Gastrocnemius medialis (tissue), 4 donors: Measurements from ENCODE around the gene FTHL17. TPM values are rescaled to one million over a fixed set of nuclear protein-coding genes. Genes with fewer than 3 reads are reported as not detected.

Source experiments
- ATAC-seq, 2 donors: fragments of 150-250 bp; one replicate each; pipeline ENCODE4 v1.9.1; 2016
- DNase-seq, 2 donors: peaks; one replicate each; pipeline ENCODE4 v3.0.0-alpha.2; 2019
- H3K27ac ChIP-seq, 4 donors: fragments of 200-600 bp; sonication (generic); 1 replicate in 1 of 4; 2 replicates in 3 of 4; pipeline ENCODE4 v1.5.1; 2016 to 2018; ENCODE audit warnings: mild to moderate bottlenecking in 2 of 4, moderate library complexity in 1 of 4
- H3K27me3 ChIP-seq, 3 donors: fragments of 200-600 bp; sonication (generic) in 2 of 3; 1 replicate in 1 of 3; 2 replicates in 2 of 3; pipeline versions ENCODE4 v1.5.1 to v1.6.0; 2016 to 2019; ENCODE audit warnings: mild to moderate bottlenecking in 1 of 3, moderate library complexity in 1 of 3
- H3K36me3 ChIP-seq, 2 donors: fragments of 200-600 bp; sonication (generic) in 1 of 2; one replicate each; pipeline ENCODE4 v1.5.1; 2017 to 2018
- H3K4me1 ChIP-seq, 2 donors: fragments of 200-600 bp; sonication (generic) in 1 of 2; one replicate each; pipeline ENCODE4 v1.5.1; 2016 to 2017; ENCODE audit warnings: mild to moderate bottlenecking in 2 of 2
- H3K4me3 ChIP-seq, 4 donors: fragments of 200-600 bp; sonication (generic) in 3 of 4; 1 replicate in 1 of 4; 2 replicates in 3 of 4; pipeline ENCODE4 v1.5.1; 2016 to 2019; ENCODE audit warnings: mild to moderate bottlenecking in 2 of 4
- H3K9me3 ChIP-seq, 3 donors: fragments of 200-600 bp; sonication (generic) in 2 of 3; 1 replicate in 1 of 3; 2 replicates in 2 of 3; pipeline ENCODE4 v1.5.1; 2016 to 2019
- POLR2A ChIP-seq, 2 donors: fragments of 450-650 bp; IDR thresholded peaks; one replicate each; pipeline ENCODE4 v1.6.1; 2017; ENCODE audit warnings: antibody characterized with exemption in 2 of 2, mild to moderate bottlenecking in 2 of 2, moderate library complexity in 2 of 2
- in situ Hi-C, 4 donors: fragments of 200-750 bp; cut with MboI; loops; one replicate each; pipeline versions ENCODE4 v1.15.0 to v1.8.0; 2017; ENCODE audit warnings: low sequenced_read_pairs in 4 of 4
- intact Hi-C: fragments of 100-400 bp; cut with DNase I; formaldehyde crosslinking; loops from one replicate; pipeline ENCODE4 v1.15.1; 2023; ENCODE audit warnings: low total_unique reads
- total RNA-seq, 4 donors: library from RNA; depleted of rRNA; stranded (reverse); fragments of >200 nt; gene quantifications; one replicate each; pipeline versions ENCODE4 v1.1.0 to v1.2.3, GENCODE V29; 2016
- TF ChIP-seq, protein P1 (sequence below), 5 experiments: fragments of 450-650 bp in 3 of 5; fragments of 200-600 bp in 2 of 5; sonication (generic) in 2 of 5; IDR thresholded peaks in 4 of 5; conservative IDR thresholded peaks in 1 of 5; 1 replicate in 4 of 5; 2 replicates in 1 of 5; pipeline ENCODE4 v1.5.1; 2016 to 2019; ENCODE audit warnings: antibody characterized with exemption in 5 of 5, mild to moderate bottlenecking in 3 of 5, moderate library complexity in 3 of 5

FTHL17 gene
- total RNA-seq, 4 donors from 2014 or later, result not detected

DNA sequence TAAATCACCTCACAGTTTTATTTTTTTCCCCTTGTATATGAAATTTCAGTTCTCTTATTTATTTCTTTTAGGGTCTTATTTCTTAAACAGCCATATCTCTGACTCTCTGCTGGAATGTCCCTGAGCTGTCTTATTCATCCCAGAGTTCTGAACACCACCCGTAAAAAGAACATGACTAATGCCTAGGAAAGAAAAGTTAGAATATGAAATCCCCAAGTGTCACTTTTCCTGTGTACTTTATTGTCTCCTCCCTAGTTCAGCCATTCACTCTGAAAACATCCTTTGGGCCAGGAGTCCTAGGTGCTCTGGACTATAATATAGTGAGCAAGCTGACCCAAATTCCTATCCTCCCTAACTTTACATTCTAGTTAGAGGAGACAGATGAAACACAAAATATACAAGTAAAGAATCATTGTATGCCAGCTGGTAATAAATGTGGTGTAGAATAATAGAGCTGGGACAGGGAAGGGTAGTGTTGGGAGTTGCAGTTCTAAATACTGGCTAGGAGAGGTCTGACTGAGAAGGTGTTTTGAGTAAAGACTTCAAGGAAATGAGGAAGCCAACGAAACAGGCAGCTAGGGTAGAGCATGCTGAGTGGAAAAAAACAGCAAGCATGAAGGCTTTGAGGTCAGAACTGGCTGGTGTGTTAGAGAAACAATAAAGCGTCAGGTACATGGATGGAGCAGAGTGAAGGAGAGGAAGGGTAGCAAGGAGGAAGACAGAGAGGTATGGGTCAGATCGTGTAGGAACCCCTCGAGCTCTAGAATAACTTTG is 40.6 kb upstream of the FTHL17 start:
- Histone ChIP-seq H3K4me3 (no peak overlapping the region), H3K36me3 (no peaks in the 10 kb centered on the region), H3K9me3 (no peaks in the 10 kb centered on the region), H3K27ac (no peak overlapping the region), H3K27me3 (no peaks in the 10 kb centered on the region), H3K4me1 (no peaks in the 10 kb centered on the region)
- intact Hi-C loops, result no loop called here
- no peak for TF ChIP-seq POLR2A (IDR thresholded peaks at IDR 0.05)
- TF ChIP-seq, protein P1, sequence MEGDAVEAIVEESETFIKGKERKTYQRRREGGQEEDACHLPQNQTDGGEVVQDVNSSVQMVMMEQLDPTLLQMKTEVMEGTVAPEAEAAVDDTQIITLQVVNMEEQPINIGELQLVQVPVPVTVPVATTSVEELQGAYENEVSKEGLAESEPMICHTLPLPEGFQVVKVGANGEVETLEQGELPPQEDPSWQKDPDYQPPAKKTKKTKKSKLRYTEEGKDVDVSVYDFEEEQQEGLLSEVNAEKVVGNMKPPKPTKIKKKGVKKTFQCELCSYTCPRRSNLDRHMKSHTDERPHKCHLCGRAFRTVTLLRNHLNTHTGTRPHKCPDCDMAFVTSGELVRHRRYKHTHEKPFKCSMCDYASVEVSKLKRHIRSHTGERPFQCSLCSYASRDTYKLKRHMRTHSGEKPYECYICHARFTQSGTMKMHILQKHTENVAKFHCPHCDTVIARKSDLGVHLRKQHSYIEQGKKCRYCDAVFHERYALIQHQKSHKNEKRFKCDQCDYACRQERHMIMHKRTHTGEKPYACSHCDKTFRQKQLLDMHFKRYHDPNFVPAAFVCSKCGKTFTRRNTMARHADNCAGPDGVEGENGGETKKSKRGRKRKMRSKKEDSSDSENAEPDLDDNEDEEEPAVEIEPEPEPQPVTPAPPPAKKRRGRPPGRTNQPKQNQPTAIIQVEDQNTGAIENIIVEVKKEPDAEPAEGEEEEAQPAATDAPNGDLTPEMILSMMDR (IDR thresholded peaks at IDR 0.05 in 4 of 5, conservative IDR thresholded peaks at IDR 0.05 in 1 of 5), result no peak
- ATAC-seq (no peak), DNase-seq (no peak)
- in situ Hi-C loops, result no loop called here

DNA sequence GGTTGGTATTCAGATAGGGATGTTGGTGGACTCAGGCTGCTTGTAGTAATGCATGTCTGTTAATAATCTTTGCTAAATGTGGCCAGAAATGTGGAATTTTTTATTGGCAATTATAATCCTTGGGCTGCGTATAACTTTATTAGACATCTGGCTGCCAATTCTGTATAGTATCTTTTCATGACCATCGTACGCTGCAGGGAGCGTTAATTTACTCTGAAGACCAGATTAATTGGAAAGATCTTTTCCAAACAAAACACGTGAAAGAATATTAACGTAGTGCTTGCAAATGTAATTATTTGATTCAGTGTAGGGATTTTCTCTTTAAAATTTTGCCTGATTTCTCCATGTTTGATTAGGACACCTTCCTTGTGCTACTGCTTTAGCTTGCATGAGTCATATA is 38.8 kb upstream of the FTHL17 start:
- H3K4me1 ChIP-seq, result no peaks in the 10 kb centered on the region
- H3K27ac ChIP-seq, result no peak overlapping the region
- H3K36me3 ChIP-seq, result no peaks in the 10 kb centered on the region
- DNase-seq, result no peak
- H3K4me3 ChIP-seq, result no peak overlapping the region
- ATAC-seq, result no peak
- H3K27me3 ChIP-seq, result no peaks in the 10 kb centered on the region
- intact Hi-C loops, result no loop called here
- H3K9me3 ChIP-seq, result no peaks in the 10 kb centered on the region
- TF ChIP-seq POLR2A (IDR thresholded peaks at IDR 0.05), result no peak
- TF ChIP-seq, protein P1 (IDR thresholded peaks at IDR 0.05 in 4 of 5, conservative IDR thresholded peaks at IDR 0.05 in 1 of 5), result no peak
- in situ Hi-C loops, result no loop called here

DNA sequence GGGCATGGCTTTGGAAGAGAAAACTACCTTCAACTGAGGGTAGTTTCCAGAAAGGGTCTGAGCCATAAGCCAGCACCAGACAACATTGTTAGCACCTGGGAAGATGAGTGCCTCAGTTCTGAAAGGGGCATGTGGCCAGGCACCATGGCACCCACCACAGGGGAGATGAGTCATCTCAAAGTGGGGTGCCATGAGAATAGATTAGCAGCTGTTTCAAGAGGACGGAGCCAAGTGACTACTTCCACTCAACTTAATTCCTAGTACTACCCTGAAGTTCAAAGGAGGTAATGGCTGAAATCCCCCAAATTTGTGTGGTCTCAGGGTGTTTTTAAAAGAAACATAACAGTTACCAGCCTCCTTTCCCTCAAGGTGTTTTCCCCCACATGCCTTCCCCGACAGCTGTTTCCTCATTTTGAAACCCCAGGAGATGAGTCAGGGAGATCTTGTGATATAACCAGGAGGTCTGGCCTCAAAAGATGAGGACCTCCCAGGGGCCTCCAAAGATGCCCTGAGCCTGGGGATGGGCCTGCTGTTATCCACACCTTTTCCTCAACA is 27.8 kb upstream of the FTHL17 start:
- no peaks in the 10 kb centered on the region for H3K4me1 ChIP-seq
- no peaks in the 10 kb centered on the region for H3K36me3 ChIP-seq
- H3K27ac ChIP-seq, result no peak overlapping the region
- intact Hi-C loops (no loop called here), in situ Hi-C loops (no loop called here)
- H3K27me3 ChIP-seq, result no peaks in the 10 kb centered on the region
- no peaks in the 10 kb centered on the region for H3K9me3 ChIP-seq
- no peak for ATAC-seq
- TF ChIP-seq POLR2A (IDR thresholded peaks at IDR 0.05), result no peak
- TF ChIP-seq, protein P1 (IDR thresholded peaks at IDR 0.05 in 4 of 5, conservative IDR thresholded peaks at IDR 0.05 in 1 of 5), result no peak
- H3K4me3 ChIP-seq, result no peak overlapping the region
- no peak for DNase-seq

DNA sequence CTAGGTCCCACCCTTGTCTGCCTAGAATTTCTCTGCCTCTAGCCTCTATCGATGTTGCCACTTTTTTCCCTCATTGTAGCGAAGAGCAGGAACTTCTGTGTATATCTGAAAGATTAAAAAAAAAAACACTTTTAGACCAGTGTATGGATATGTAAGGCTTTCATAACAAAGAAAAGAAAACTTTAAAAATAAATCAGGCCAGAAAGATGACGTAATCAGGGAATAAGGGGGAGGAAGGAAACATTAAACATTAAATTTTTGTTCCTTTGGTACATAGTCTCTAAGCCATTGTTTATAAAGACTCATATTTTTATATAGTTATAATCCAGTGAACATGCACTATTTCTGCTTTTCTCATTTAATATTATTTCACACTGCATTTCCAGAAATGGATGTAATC is 26.2 kb upstream of the FTHL17 start:
- intact Hi-C loops (no loop called here), in situ Hi-C loops (no loop called here)
- Histone ChIP-seq H3K4me1 (no peaks in the 10 kb centered on the region), H3K27ac (no peak overlapping the region), H3K36me3 (no peaks in the 10 kb centered on the region), H3K4me3 (no peak overlapping the region), H3K27me3 (no peaks in the 10 kb centered on the region), H3K9me3 (no peaks in the 10 kb centered on the region)
- DNase-seq (no peak), ATAC-seq (no peak)
- no peak for TF ChIP-seq POLR2A (IDR thresholded peaks at IDR 0.05)
- TF ChIP-seq, protein P1 (IDR thresholded peaks at IDR 0.05 in 4 of 5, conservative IDR thresholded peaks at IDR 0.05 in 1 of 5), result no peak
